ENCODE measurements around the gene PLCB2. TPM values are rescaled to one million over a fixed set of nuclear protein-coding genes. Genes with fewer than 3 reads are reported as not detected.
A peak's percentile ranks its signal among the peaks of the same experiment; 100 is the strongest.

The PLCB2 gene
- total and polyA plus RNA-seq, 2 donors (not counting 1 experiment from before 2014, with no cell fraction given): 166 to 312 TPM

- H4K20me1 ChIP-seq (ENCODE audit: control insufficient read depth, insufficient read depth, low read length, poor library complexity, severe bottlenecking): no peaks in the 10 kb centered on the region
- H3K27me3 ChIP-seq (replicated peaks in 1 of 4; ENCODE audit: control extremely low read depth in 1 of 4, control insufficient read depth in 3 of 4, insufficient read depth in 4 of 4, low read length in 3 of 4): peaks cover 0 to 2% (median 0%) of the 10 kb centered on the region in 4 experiments
- peaks cover 0 to 2% (median 0%) of the 10 kb centered on the region in 3 donors for H3K9me3 ChIP-seq (ENCODE audit: control extremely low read depth in 1 of 3, control insufficient read depth in 2 of 3, insufficient read depth in 1 of 3, low read length in 2 of 3)
- H3K9ac ChIP-seq (ENCODE audit: low read length): peak overlapping the region; percentile 39
- 72% methylated on average over 26 of the region's 26 CpGs for WGBS (ENCODE audit: insufficient coverage)
- DNase-seq (no peak), ATAC-seq (ENCODE audit: low read depth) (no peak)
- peak overlapping the region; percentile 92 for H3K4me2 ChIP-seq (replicated peaks; ENCODE audit: low read depth, low read length, poor library complexity, severe bottlenecking)
- peak overlapping the region in 4 of 5 experiments; percentile 30 to 42 (median 38) for H3K4me3 ChIP-seq (ENCODE audit: control extremely low read depth in 1 of 5, extremely low read depth in 1 of 5, insufficient read depth in 1 of 5, low read depth in 2 of 5, low read length in 4 of 5)
- H3K4me1 Mint-ChIP-seq: peaks cover 31% of the 10 kb centered on the region
- H2AFZ ChIP-seq (ENCODE audit: insufficient read depth, low read depth, low read length, poor library complexity, severe bottlenecking): peak overlapping the region; percentile 63
- H3K4me1 ChIP-seq (ENCODE audit: control insufficient read depth in 2 of 2, insufficient read depth in 2 of 2, low read length in 2 of 2): peaks cover 28 to 32% of the 10 kb centered on the region in 2 donors
- H3K36me3 ChIP-seq (replicated peaks in 1 of 2; ENCODE audit: control extremely low read depth in 1 of 2, control insufficient read depth in 1 of 2, extremely low read depth in 1 of 2, insufficient read depth in 2 of 2, low read length in 1 of 2): no peaks in the 10 kb centered on the region
- intact Hi-C loops (cut with micrococcal nuclease): loop anchor here (1.0 to 5.0 kb wide), 11 partner anchors 15 to 908 kb away; partner anchors contain the start of genes ANKRD63, BMF, BUB1B and CHP1
- H3K4me3 Mint-ChIP-seq: peak overlapping the region; percentile 83
- CTCF ChIA-PET: interaction anchor here (0.7 to 8.5 kb wide), 18 partner anchors 12 to 909 kb away, joined by 3 to 221 read pairs (median 4); partner anchors contain the start of genes CCDC9B, CHP1, EIF2AK4 and KNSTRN
- H3K27me3 Mint-ChIP-seq: no peaks in the 10 kb centered on the region
- peak overlapping the region in 1 of 2 donors; percentile 10 for H3K27ac ChIP-seq (ENCODE audit: low read length in 2 of 2)
- no peaks in the 10 kb centered on the region for H3K79me2 ChIP-seq (ENCODE audit: control insufficient read depth, insufficient read depth, low read length)
- no peaks in the 10 kb centered on the region for H3K9me3 Mint-ChIP-seq (ENCODE audit: insufficient read depth)
- peak overlapping the region; percentile 32 for H3K27ac Mint-ChIP-seq
- no peak for TF ChIP-seq EZH2 (IDR thresholded peaks at IDR 0.05; ENCODE audit: borderline replicate concordance, insufficient read depth, low read depth, low read length, poor library complexity, severe bottlenecking)
- TF ChIP-seq, protein P1, sequence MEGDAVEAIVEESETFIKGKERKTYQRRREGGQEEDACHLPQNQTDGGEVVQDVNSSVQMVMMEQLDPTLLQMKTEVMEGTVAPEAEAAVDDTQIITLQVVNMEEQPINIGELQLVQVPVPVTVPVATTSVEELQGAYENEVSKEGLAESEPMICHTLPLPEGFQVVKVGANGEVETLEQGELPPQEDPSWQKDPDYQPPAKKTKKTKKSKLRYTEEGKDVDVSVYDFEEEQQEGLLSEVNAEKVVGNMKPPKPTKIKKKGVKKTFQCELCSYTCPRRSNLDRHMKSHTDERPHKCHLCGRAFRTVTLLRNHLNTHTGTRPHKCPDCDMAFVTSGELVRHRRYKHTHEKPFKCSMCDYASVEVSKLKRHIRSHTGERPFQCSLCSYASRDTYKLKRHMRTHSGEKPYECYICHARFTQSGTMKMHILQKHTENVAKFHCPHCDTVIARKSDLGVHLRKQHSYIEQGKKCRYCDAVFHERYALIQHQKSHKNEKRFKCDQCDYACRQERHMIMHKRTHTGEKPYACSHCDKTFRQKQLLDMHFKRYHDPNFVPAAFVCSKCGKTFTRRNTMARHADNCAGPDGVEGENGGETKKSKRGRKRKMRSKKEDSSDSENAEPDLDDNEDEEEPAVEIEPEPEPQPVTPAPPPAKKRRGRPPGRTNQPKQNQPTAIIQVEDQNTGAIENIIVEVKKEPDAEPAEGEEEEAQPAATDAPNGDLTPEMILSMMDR (IDR thresholded peaks at IDR 0.05): no peak
- POLR2A ChIA-PET: interaction anchor here (0.5 to 2.0 kb wide), 7 partner anchors 9 to 370 kb away, joined by 3 to 14 read pairs (median 4); partner anchors contain the start of gene PLCB2
These were observed 14.9 kb upstream of the PLCB2 start for GRCh38 chr15:40322531-40323238.
